ENCODE results near the gene PRIM1.

DNA sequence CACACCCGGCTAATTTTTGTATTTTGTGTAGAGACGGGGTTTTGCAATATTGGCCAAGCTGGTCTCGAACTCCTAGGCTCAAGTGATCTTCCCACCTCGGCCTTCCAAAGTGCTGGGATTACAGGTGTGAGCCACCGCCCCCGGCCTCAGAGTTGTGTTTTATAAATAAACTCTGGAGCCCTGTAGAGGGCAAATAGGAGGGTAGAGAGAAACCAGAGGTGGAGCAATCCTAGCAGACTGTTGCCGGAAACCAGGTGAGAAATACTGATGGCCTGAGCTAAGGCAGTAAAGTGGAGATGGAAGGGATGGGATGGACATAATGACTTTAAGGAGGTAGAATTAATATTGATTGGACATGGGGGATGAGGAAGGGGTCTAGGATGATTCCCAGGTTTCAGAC, 8.3 kb upstream of the PRIM1 start:
- TF ChIP-seq SP3 (tag by site-specific recombination; IDR thresholded peaks at IDR 0.05) = no peak
- TF ChIP-seq, protein P1, sequence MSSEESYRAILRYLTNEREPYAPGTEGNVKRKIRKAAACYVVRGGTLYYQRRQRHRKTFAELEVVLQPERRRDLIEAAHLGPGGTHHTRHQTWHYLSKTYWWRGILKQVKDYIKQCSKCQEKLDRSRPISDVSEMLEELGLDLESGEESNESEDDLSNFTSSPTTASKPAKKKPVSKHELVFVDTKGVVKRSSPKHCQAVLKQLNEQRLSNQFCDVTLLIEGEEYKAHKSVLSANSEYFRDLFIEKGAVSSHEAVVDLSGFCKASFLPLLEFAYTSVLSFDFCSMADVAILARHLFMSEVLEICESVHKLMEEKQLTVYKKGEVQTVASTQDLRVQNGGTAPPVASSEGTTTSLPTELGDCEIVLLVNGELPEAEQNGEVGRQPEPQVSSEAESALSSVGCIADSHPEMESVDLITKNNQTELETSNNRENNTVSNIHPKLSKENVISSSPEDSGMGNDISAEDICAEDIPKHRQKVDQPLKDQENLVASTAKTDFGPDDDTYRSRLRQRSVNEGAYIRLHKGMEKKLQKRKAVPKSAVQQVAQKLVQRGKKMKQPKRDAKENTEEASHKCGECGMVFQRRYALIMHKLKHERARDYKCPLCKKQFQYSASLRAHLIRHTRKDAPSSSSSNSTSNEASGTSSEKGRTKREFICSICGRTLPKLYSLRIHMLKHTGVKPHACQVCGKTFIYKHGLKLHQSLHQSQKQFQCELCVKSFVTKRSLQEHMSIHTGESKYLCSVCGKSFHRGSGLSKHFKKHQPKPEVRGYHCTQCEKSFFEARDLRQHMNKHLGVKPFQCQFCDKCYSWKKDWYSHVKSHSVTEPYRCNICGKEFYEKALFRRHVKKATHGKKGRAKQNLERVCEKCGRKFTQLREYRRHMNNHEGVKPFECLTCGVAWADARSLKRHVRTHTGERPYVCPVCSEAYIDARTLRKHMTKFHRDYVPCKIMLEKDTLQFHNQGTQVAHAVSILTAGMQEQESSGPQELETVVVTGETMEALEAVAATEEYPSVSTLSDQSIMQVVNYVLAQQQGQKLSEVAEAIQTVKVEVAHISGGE (tag by site-specific recombination; conservative IDR thresholded peaks at IDR 0.05; ENCODE audit: low read depth) = no peak
- TF ChIP-seq, protein P2, sequence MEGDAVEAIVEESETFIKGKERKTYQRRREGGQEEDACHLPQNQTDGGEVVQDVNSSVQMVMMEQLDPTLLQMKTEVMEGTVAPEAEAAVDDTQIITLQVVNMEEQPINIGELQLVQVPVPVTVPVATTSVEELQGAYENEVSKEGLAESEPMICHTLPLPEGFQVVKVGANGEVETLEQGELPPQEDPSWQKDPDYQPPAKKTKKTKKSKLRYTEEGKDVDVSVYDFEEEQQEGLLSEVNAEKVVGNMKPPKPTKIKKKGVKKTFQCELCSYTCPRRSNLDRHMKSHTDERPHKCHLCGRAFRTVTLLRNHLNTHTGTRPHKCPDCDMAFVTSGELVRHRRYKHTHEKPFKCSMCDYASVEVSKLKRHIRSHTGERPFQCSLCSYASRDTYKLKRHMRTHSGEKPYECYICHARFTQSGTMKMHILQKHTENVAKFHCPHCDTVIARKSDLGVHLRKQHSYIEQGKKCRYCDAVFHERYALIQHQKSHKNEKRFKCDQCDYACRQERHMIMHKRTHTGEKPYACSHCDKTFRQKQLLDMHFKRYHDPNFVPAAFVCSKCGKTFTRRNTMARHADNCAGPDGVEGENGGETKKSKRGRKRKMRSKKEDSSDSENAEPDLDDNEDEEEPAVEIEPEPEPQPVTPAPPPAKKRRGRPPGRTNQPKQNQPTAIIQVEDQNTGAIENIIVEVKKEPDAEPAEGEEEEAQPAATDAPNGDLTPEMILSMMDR (tag by site-specific recombination; IDR thresholded peaks at IDR 0.05) = no peak
- no peak for TF ChIP-seq REPIN1 (tag by site-specific recombination; IDR thresholded peaks at IDR 0.05; ENCODE audit: low read depth)
- TF ChIP-seq, protein P3, sequence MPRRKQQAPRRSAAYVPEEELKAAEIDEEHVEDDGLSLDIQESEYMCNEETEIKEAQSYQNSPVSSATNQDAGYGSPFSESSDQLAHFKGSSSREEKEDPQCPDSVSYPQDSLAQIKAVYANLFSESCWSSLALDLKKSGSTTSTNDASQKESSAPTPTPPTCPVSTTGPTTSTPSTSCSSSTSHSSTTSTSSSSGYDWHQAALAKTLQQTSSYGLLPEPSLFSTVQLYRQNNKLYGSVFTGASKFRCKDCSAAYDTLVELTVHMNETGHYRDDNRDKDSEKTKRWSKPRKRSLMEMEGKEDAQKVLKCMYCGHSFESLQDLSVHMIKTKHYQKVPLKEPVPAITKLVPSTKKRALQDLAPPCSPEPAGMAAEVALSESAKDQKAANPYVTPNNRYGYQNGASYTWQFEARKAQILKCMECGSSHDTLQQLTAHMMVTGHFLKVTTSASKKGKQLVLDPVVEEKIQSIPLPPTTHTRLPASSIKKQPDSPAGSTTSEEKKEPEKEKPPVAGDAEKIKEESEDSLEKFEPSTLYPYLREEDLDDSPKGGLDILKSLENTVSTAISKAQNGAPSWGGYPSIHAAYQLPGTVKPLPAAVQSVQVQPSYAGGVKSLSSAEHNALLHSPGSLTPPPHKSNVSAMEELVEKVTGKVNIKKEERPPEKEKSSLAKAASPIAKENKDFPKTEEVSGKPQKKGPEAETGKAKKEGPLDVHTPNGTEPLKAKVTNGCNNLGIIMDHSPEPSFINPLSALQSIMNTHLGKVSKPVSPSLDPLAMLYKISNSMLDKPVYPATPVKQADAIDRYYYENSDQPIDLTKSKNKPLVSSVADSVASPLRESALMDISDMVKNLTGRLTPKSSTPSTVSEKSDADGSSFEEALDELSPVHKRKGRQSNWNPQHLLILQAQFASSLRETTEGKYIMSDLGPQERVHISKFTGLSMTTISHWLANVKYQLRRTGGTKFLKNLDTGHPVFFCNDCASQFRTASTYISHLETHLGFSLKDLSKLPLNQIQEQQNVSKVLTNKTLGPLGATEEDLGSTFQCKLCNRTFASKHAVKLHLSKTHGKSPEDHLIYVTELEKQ (tag by site-specific recombination; IDR thresholded peaks at IDR 0.05; ENCODE audit: borderline replicate concordance) = no peak
- TF ChIP-seq ZNF121 (tag by site-specific recombination; IDR thresholded peaks at IDR 0.05) = no peak
- no peak for TF ChIP-seq ZNF530 (tag by site-specific recombination; IDR thresholded peaks at IDR 0.05; ENCODE audit: low read depth)
- TF ChIP-seq KLF7 (tag by site-specific recombination; IDR thresholded peaks at IDR 0.05; ENCODE audit: borderline replicate concordance) = no peak
